Brain pericyte (primary cell): ENCODE data around the gene GPATCH2.
"Not testable (repeated sequence)": the region's sequence is repeated elsewhere in the genome, so short reads cannot be mapped to it uniquely, and the experiment has no call there.

Experiments
- DNase-seq: peaks from one replicate; pipeline ENCODE4 v3.0.0-alpha.2; 2012; ENCODE audit warnings: low read depth, low spot score

Gene GPATCH2

GRCh38 chr1:217584286-217584811 lies 46.5 kb downstream of the GPATCH2 start:
- not testable (repeated sequence) for DNase-seq

GRCh38 chr1:217577336-217577735 lies 53.6 kb downstream of the GPATCH2 start:
- DNase-seq = no peak

GRCh38 chr1:217574265-217574949 lies 56.5 kb downstream of the GPATCH2 start:
- no peak for DNase-seq

GRCh38 chr1:217569021-217569420 lies 61.9 kb downstream of the GPATCH2 start:
- no peak for DNase-seq

- DNase-seq = no peak
Observed at GRCh38 chr1:217568200-217568599, 62.7 kb downstream of the GPATCH2 start.

- DNase-seq = no peak
Observed at GRCh38 chr1:217564833-217565232, 66.1 kb downstream of the GPATCH2 start.

- DNase-seq = no peak
Observed at GRCh38 chr1:217564207-217564606, 66.7 kb downstream of the GPATCH2 start.

- DNase-seq = no peak
Observed at GRCh38 chr1:217563179-217563578, 67.7 kb downstream of the GPATCH2 start.

- DNase-seq = no peak
Observed at GRCh38 chr1:217562229-217562878, 68.5 kb downstream of the GPATCH2 start.

- no peak for DNase-seq
Observed at GRCh38 chr1:217561446-217561845, 69.4 kb downstream of the GPATCH2 start.

- no peak for DNase-seq
Observed at GRCh38 chr1:217554849-217555248, 76.0 kb downstream of the GPATCH2 start.

- DNase-seq = no peak
Observed at GRCh38 chr1:217553949-217554509, 76.9 kb downstream of the GPATCH2 start.

- DNase-seq = no peak
Observed at GRCh38 chr1:217552339-217552951, 78.4 kb downstream of the GPATCH2 start.

GRCh38 chr1:217542837-217543236 lies 88.1 kb downstream of the GPATCH2 start:
- no peak for DNase-seq

- DNase-seq = no peak
Observed at GRCh38 chr1:217542136-217542777, 88.6 kb downstream of the GPATCH2 start.

- DNase-seq = no peak
Observed at GRCh38 chr1:217540321-217540720, 90.6 kb downstream of the GPATCH2 start.

- no peak for DNase-seq
Observed at GRCh38 chr1:217539510-217539909, 91.4 kb downstream of the GPATCH2 start.

GRCh38 chr1:217535601-217536377 lies 95.1 kb downstream of the GPATCH2 start:
- no peak for DNase-seq

GRCh38 chr1:217534566-217534965 lies 96.3 kb downstream of the GPATCH2 start:
- no peak for DNase-seq

GRCh38 chr1:217528271-217528670 lies 102.6 kb downstream of the GPATCH2 start:
- DNase-seq = no peak

GRCh38 chr1:217527151-217527550 lies 103.7 kb downstream of the GPATCH2 start:
- DNase-seq = no peak
